MCF 10A (cell line): ENCODE measurements around the gene CPVL. TPM values are rescaled to one million over a fixed set of nuclear protein-coding genes. Genes with fewer than 3 reads are reported as not detected.

Experiments used
- BruUV-seq: library from RNA; stranded (reverse); fragments of 400-500 nt; replicated peaks from 2 replicates; lab custom pipeline; 2021; lab: Mats Ljungman, UMichigan
- CTCF ChIA-PET: fragments of 300-600 bp; sonication (Branson Sonifier 250); formaldehyde crosslinking; extraction: SDS; loops from one replicate; lab custom pipeline; 2021; ENCODE audit warnings: antibody characterized with exemption, inconsistent platforms; lab: Yijun Ruan, JAX
- POLR2A ChIA-PET: fragments of 300-600, 350-650 bp; sonication (Branson Sonifier 250); formaldehyde crosslinking; extraction: SDS; loops from one replicate; lab custom pipeline; 2020; ENCODE audit warnings: antibody characterized with exemption, inconsistent platforms; lab: Yijun Ruan, JAX
- DNase-seq: peaks from one replicate; pipeline ENCODE4 v3.0.0-alpha.2; 2018; ENCODE audit not compliant: unreplicated experiment
- H3K27ac Mint-ChIP-seq: one replicate; pipeline ENCODE4 v1.8.0; 2022; ENCODE audit warnings: mild to moderate bottlenecking, low read depth, mixed read lengths; ENCODE audit not compliant: unreplicated experiment
- H3K27me3 Mint-ChIP-seq: one replicate; pipeline ENCODE4 v1.8.0; 2022; ENCODE audit warnings: mixed read lengths; ENCODE audit not compliant: insufficient read depth, unreplicated experiment
- H3K36me3 Mint-ChIP-seq: one replicate; pipeline ENCODE4 v1.8.0; 2022; ENCODE audit warnings: mild to moderate bottlenecking, moderate library complexity, mixed read lengths; ENCODE audit not compliant: insufficient read depth, unreplicated experiment
- H3K4me1 Mint-ChIP-seq: one replicate; pipeline ENCODE4 v1.8.0; 2022; ENCODE audit warnings: mixed read lengths; ENCODE audit not compliant: insufficient read depth, unreplicated experiment
- H3K4me3 Mint-ChIP-seq: one replicate; pipeline ENCODE4 v1.8.0; 2022; ENCODE audit warnings: mild to moderate bottlenecking, moderate library complexity, mixed read lengths; ENCODE audit not compliant: unreplicated experiment
- H3K9me3 Mint-ChIP-seq: one replicate; pipeline ENCODE4 v1.8.0; 2022; ENCODE audit warnings: mixed read lengths; ENCODE audit not compliant: unreplicated experiment
- intact Hi-C: fragments of 100-400 bp; cut with micrococcal nuclease; formaldehyde crosslinking; loops from 2 replicates; pipeline ENCODE4 v1.14.1; 2022
- total RNA-seq: library from RNA; stranded (reverse); gene quantifications from 2 replicates; pipeline ENCODE4 v1.2.3, GENCODE V29; 2022
- TF ChIP-seq, protein P1 (sequence below): fragments of 200-600 bp; IDR thresholded peaks from one replicate; pipeline ENCODE4 v1.8.0; 2022; ENCODE audit warnings: antibody characterized with exemption, mild to moderate bottlenecking; ENCODE audit not compliant: unreplicated experiment

Gene CPVL
- total RNA-seq, 1 experiment from 2014 or later = 49.0 TPM

- Mint-ChIP-seq H3K27ac (peak overlapping the region; percentile 86), H3K9me3 (no peaks in the 10 kb centered on the region), H3K27me3 (no peaks in the 10 kb centered on the region), H3K36me3 (peaks cover 5% of the 10 kb centered on the region), H3K4me3 (peak overlapping the region; percentile 92), H3K4me1 (peaks cover 20% of the 10 kb centered on the region)
- POLR2A ChIA-PET = interaction anchor here (0.8 to 2.2 kb wide), 3 partner anchors 14 to 19 kb away, joined by 3 to 7 read pairs (median 3); no protein-coding TSS in a partner anchor
- TF ChIP-seq, protein P1, sequence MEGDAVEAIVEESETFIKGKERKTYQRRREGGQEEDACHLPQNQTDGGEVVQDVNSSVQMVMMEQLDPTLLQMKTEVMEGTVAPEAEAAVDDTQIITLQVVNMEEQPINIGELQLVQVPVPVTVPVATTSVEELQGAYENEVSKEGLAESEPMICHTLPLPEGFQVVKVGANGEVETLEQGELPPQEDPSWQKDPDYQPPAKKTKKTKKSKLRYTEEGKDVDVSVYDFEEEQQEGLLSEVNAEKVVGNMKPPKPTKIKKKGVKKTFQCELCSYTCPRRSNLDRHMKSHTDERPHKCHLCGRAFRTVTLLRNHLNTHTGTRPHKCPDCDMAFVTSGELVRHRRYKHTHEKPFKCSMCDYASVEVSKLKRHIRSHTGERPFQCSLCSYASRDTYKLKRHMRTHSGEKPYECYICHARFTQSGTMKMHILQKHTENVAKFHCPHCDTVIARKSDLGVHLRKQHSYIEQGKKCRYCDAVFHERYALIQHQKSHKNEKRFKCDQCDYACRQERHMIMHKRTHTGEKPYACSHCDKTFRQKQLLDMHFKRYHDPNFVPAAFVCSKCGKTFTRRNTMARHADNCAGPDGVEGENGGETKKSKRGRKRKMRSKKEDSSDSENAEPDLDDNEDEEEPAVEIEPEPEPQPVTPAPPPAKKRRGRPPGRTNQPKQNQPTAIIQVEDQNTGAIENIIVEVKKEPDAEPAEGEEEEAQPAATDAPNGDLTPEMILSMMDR = no peak
- BruUV-seq = TSS peak; percentile 64
- peak; percentile 12 for DNase-seq
- intact Hi-C loops = no loop called here
- CTCF ChIA-PET = interaction anchor here (0.8 to 2.7 kb wide), 5 partner anchors 11 to 44 kb away, joined by 3 to 8 read pairs (median 5); no protein-coding TSS in a partner anchor
Observed at GRCh38 chr7:29145553-29146056, 732 bp downstream of the CPVL start.

DNA sequence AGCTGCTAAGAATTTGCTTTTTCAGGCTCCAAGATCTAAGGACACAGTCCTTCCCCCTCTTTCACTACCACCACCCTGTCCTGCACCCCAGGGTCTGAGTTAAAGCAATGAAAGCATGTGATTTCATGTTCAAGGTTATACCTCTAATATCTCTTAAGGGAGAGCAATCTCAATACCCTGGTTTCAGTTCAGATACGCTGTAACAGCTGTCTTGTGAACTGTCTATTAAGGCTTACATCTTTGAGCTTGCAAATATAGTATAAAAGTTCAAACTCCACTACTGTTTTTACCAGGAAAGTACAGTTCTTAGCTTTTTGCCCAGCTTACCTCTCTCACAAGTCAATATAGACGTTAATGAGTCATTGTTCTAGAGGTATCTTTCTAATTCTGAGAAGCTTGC is 2.6 kb downstream of the CPVL start:
- H3K27me3 Mint-ChIP-seq = no peaks in the 10 kb centered on the region
- H3K36me3 Mint-ChIP-seq = peaks cover 5% of the 10 kb centered on the region
- no peak for DNase-seq
- H3K27ac Mint-ChIP-seq = no peak overlapping the region
- POLR2A ChIA-PET = interaction anchor here (0.6 kb wide), 1 partner anchor 122 kb away, joined by 3 read pairs; no protein-coding TSS in a partner anchor
- no peak overlapping the region for H3K4me3 Mint-ChIP-seq
- CTCF ChIA-PET = interaction anchor here (0.7 to 2.1 kb wide), 5 partner anchors 18 to 221 kb away, joined by 4 to 7 read pairs (median 5); no protein-coding TSS in a partner anchor
- TF ChIP-seq, protein P1 = no peak
- BruUV-seq = no TSS peak
- H3K4me1 Mint-ChIP-seq = peaks cover 38% of the 10 kb centered on the region
- H3K9me3 Mint-ChIP-seq = no peaks in the 10 kb centered on the region
- intact Hi-C loops = no loop called here

GRCh38 chr7:29142021-29142727 is 4.2 kb downstream of the CPVL start:
- ChIA-PET POLR2A (interaction anchor here (1.1 kb wide), 1 partner anchor 247 kb away, joined by 3 read pairs; no protein-coding TSS in a partner anchor), CTCF (interaction anchor here (0.6 to 2.1 kb wide), 4 partner anchors 27 to 222 kb away, joined by 3 to 9 read pairs (median 4); no protein-coding TSS in a partner anchor)
- Mint-ChIP-seq H3K9me3 (no peaks in the 10 kb centered on the region), H3K36me3 (peaks cover 5% of the 10 kb centered on the region), H3K27ac (no peak overlapping the region), H3K4me1 (peaks cover 50% of the 10 kb centered on the region), H3K27me3 (no peaks in the 10 kb centered on the region), H3K4me3 (no peak overlapping the region)
- no TSS peak for BruUV-seq
- no peak for DNase-seq
- TF ChIP-seq, protein P1 = no peak
- intact Hi-C loops = no loop called here

DNA sequence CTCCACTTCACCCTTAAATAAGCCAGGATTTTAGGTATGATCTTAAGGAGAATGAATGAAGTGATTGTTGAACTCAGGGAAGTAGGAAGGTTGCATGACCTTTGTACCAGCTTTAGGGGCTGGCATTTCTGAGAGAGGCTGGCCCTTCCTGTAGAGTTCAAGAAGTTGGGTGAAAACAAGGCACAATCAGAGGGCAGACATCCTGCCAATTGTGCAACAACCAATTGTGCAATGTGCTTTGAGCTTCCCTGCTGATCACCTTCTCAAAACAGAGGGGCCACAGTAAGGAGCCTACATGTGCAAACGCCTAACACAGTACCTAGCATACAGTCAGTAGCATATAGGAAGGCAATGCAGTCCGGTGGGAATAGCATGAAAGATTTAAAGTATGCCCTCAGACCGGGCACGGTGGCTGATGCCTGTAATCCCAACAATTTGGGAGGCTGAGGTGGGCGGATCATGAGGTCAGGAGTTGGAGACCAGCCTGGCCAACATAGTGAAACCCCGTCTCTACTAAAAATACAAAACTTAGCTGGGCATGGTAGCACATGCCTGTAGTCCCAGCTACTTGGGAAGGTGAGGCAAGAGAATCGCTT is 5.4 kb downstream of the CPVL start:
- POLR2A ChIA-PET = interaction anchor here (0.8 to 1.6 kb wide), 7 partner anchors 14 to 214 kb away, joined by 3 to 7 read pairs (median 5); no protein-coding TSS in a partner anchor
- intact Hi-C loops = no loop called here
- Mint-ChIP-seq H3K4me3 (no peak overlapping the region), H3K4me1 (peaks cover 46% of the 10 kb centered on the region), H3K27me3 (no peaks in the 10 kb centered on the region), H3K27ac (peak overlapping the region; percentile 67), H3K36me3 (peaks cover 9% of the 10 kb centered on the region), H3K9me3 (peaks cover 4% of the 10 kb centered on the region)
- CTCF ChIA-PET = interaction anchor here (0.8 to 2.1 kb wide), 3 partner anchors 12 to 219 kb away, joined by 5 to 9 read pairs (median 5); no protein-coding TSS in a partner anchor
- TF ChIP-seq, protein P1 = no peak
- peak; percentile 92 for DNase-seq
- no TSS peak for BruUV-seq
